GDM1 (cell line): ENCODE measurements around the gene PDLIM5.
"Not testable (repeated sequence)": the region's sequence is repeated elsewhere in the genome, so short reads cannot be mapped to it uniquely, and the experiment has no call there.

Experiments
- DNase-seq: peaks from one replicate; lab custom pipeline; 2025; lab: John Stamatoyannopoulos, UW

The PDLIM5 gene

GRCh38 chr4:94497690-94498089, 45.9 kb downstream of the PDLIM5 start:
- DNase-seq = no peak

- no peak for DNase-seq
Measured at GRCh38 chr4:94498502-94498901, 46.8 kb downstream of the PDLIM5 start.

GRCh38 chr4:94500685-94501084, 48.9 kb downstream of the PDLIM5 start:
- no peak for DNase-seq

GRCh38 chr4:94504545-94504944, 52.8 kb downstream of the PDLIM5 start:
- DNase-seq = no peak

- no peak for DNase-seq
Measured at GRCh38 chr4:94506822-94507221, 55.1 kb downstream of the PDLIM5 start.

GRCh38 chr4:94507281-94507680, 55.5 kb downstream of the PDLIM5 start:
- no peak for DNase-seq

- DNase-seq = no peak
Measured at GRCh38 chr4:94507708-94508107, 56.0 kb downstream of the PDLIM5 start.

GRCh38 chr4:94508296-94508695, 56.6 kb downstream of the PDLIM5 start:
- no peak for DNase-seq

- DNase-seq = no peak
Measured at GRCh38 chr4:94508806-94509205, 57.1 kb downstream of the PDLIM5 start.

- no peak for DNase-seq
Measured at GRCh38 chr4:94511591-94511990, 59.8 kb downstream of the PDLIM5 start.

GRCh38 chr4:94513532-94513931, 61.8 kb downstream of the PDLIM5 start:
- not testable (repeated sequence) for DNase-seq

GRCh38 chr4:94515365-94515764, 63.6 kb downstream of the PDLIM5 start:
- DNase-seq = no peak

- DNase-seq = no peak
Measured at GRCh38 chr4:94516067-94516466, 64.3 kb downstream of the PDLIM5 start.

- DNase-seq = no peak
Measured at GRCh38 chr4:94516999-94517398, 65.3 kb downstream of the PDLIM5 start.

- no peak for DNase-seq
Measured at GRCh38 chr4:94517492-94517891, 65.8 kb downstream of the PDLIM5 start.

GRCh38 chr4:94519019-94519418, 67.3 kb downstream of the PDLIM5 start:
- DNase-seq = no peak

GRCh38 chr4:94519925-94520789, 68.4 kb downstream of the PDLIM5 start:
- DNase-seq = peak; percentile 1

- no peak for DNase-seq
Measured at GRCh38 chr4:94523033-94523580, 71.4 kb downstream of the PDLIM5 start.

- no peak for DNase-seq
Measured at GRCh38 chr4:94523617-94524016, 71.9 kb downstream of the PDLIM5 start.

GRCh38 chr4:94525993-94526728, 74.4 kb downstream of the PDLIM5 start:
- no peak for DNase-seq

- no peak for DNase-seq
Measured at GRCh38 chr4:94527556-94528233, 76.0 kb downstream of the PDLIM5 start.

- no peak for DNase-seq
Measured at GRCh38 chr4:94528792-94529451, 77.2 kb downstream of the PDLIM5 start.
